HG03460 (cell line): ENCODE results near the gene DVL2.
"Not testable (repeated sequence)": the region's sequence is repeated elsewhere in the genome, so short reads cannot be mapped to it uniquely, and the experiment has no call there.

Experiments
- ATAC-seq: cut with Tn5 transposase; IDR thresholded peaks from one replicate; pipeline ENCODE4 v1.9.1; 2021; ENCODE audit not compliant: unreplicated experiment

Gene DVL2

DNA sequence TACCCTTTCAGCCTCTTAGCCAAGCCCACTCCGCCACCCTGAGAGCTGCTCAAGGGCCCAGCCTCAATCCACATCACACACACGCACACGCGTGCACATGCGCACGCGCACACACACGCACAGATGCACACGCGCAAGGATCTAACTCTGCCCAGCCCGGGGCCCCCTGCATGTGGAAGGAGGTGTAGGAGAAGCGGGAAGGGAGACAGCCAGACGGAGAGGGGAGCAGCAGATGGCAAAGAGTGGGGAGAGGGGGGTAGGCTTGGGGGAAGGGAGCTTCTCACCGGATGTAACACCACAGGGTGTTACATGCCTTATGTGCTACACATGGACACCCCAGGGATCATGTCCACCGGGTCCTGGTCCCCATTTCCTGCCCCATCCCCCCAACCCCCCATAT is 30.0 kb downstream of the DVL2 start:
- no peak for ATAC-seq

DNA sequence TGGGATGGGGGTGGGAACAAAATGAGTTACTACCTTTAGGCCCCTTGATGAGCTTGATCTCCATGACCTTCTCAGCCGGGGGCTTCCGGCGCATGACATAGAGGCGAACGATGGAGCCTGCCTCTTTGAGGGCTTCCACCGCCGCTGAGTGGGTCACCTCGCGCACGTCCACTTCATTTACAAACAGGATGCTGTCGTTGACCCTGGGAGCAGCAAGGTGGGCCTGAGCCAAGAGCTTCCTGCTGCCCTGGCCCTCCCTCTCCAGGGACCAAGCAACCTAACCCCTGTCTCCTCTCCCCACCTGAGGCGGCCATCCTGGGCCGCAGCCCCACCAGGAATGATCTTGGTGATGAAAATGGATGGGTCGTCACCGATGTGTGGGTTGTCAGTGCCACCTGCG is 30.9 kb downstream of the DVL2 start:
- ATAC-seq, result no peak

DNA sequence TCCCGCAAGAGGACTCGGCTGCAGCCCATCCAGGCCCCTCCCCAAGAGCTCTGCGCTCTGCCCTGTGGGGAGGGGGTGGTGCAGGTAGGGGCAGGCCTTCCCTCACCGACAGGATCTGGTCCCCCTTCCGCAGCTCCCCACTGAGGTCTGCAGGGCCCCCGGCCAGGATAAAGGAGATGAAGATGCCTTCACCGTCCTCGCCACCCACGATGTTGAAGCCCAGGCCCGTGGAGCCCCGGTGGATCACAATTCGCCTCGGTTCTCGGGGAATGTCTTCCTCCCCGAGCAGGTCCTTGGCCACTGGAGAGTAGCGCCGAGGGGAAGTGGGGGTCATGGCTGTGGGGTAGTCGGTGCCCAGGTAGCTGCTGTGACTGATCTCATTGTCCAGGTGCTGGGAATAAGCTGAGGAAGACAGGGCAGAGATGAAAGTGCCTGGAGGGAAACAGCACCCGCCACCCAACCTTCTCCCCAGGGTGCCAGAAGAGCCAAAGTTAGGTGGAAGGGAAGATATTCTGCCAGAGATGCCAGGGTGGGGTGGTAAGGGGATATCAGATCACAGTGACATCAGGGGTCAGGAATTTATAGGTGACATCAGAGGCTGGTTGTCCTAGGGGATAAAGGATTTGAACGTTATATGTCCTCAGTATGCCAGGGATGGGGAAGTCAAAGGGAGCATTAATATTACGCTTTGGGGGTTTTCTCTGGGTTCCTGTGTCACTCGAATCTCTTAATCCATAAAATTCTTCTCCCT is 37.5 kb downstream of the DVL2 start:
- ATAC-seq, result no peak

DNA sequence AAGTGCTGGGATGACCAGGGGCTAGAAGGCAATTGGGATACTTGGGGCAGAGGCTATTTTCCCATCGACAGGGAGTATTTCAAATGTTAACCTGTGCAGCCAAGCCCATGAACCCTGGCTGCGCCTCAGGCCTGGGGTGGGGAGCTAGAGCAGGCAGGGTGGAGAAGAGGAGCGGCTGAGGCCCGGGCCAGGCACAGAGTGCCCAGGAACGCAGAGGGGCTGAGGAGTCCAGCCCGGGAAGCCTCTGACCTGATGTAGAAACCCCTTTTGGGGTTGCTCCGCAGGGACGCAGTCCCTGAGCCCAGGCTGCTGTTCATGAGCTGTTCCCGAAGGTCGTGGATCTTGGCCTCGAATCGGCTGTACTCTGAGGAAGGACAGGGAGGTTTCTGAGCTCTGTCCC is 38.3 kb downstream of the DVL2 start:
- ATAC-seq, result no peak

DNA sequence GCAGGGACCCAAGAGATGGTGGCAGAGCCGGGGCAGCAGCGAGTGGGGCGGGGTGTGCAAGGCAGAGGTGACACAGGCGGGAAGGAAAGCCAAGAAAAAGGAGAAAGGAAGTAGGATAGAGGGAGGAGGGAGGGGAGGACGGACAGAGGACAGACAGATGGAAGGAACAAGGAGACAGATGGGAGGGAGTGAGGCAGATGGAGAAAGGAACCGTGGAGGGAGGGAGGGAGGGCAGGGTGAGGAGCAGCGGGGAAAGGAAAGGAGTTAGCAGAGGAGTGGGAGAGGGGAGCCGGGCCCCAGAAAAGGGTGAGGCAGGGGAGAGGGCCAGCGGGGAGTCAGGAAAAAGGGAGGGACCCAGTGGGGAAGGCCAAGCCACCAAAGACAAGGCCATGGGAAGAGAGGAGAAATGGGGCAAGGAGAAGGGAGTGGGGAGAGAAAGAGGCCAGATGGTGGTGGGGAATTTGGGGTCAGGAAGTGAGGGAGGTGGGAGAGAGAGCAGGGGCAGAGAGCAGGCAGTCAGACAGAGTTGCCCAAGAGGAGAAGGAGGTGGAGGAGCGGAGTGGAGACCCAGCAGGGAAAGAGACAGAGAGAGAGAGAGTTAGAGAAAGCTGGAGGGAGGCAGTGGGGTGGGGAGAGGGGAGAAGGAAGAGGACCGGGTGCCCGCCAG is 41.9 kb downstream of the DVL2 start:
- no peak for ATAC-seq

DNA sequence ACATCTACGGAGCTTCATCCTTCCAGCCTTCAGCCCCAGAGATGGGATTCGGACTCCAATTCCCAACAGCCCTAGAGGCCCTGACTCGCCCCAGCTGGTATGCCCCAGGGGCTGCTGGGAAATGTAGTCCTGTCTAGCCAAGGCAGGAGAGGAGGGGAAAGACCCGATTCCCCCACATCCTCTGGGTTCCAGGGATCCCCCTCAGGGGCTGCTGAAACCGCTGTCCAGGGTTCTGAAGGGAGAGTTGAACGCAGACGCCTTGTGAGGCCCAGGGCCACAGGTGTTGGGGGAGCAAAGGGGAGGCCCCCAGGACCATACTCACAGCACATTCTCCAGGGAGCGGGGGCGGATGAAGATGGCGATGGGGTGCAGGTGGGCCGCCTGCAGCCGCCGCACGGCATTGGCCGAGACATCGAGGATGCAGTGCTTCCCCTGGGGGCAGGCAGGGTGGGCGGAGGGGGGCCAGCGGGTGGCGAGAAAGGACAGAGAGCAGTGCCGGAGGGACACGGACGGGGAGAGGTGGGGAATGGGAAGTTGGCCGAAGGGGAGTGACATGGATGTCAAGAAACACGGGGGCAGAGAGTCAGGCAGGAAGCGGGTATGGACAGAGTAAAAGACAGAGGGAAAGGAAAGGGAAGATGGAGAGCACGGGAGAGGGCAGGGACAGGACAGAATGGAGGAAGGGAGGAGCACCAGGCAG is 42.6 kb downstream of the DVL2 start:
- ATAC-seq, result no peak

DNA sequence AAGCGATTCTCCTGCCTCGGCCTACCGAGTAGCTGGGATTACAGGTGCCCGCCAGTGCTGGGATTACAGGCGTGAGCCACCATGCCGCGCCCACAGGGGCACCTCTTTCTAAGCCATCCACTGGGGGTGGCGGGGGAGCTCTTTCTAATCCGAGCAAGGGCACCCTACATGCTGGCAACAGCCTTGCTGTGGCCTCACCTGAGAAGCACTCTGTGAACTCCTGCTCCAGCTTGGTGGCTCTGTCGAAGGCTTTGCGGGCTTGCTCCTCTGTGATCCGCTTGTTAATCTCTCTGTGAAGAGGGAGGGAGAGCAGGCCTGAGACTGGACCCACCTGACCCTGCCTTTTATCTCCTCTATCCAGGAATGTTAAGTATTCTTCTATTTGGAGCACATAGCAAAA is 43.2 kb downstream of the DVL2 start:
- no peak for ATAC-seq

DNA sequence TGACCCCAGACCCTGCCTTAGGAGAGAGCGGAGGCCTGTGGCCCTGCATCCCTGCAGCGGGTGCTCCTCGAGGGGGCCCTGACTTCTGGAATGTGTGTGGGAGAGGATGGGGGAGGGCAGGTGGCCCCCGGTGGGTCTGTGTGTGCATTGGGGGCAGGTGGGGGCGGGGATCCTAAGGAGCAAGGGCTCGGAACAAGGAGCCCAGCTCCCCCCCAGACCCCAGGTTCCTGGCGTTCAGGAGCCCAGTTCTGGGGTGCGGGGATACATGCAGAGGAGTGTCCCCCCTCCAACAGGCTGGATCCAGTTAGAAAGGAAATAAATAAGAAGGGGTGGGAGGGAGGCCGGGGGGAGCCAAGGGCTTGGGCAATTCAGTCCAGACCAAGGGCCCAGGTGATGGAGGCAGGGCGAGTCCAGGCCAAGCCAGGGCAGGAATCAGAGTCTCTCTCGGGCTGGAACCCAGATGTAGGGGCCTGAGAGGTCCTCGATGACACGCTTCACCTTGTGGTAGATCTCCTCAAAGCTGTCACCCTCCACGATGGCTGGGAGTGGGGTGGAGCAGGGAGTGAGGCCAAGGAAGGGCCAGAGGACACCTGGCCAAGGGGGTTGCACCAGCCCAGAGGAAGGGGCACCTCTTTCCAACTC is 43.9 kb downstream of the DVL2 start:
- no peak for ATAC-seq

DNA sequence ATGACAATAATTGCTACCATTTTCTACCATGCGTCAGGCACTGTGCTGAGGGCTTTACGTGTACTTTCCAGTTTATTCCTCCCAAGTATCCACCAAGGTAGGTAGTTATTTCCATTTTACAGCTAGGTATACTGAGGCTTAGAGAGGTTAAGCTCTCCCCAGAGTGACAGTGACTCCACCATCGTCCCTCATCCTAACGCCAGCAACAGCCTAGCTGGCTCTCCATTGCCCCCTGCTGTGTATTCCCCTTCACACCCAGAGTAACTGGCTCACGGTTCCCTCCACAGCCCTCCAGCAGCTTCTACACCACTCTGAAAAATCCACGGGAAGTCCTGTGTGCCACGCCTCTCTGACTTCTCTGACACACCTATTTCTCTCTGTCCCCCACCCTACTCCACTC is 48.1 kb downstream of the DVL2 start:
- ATAC-seq, result no peak

DNA sequence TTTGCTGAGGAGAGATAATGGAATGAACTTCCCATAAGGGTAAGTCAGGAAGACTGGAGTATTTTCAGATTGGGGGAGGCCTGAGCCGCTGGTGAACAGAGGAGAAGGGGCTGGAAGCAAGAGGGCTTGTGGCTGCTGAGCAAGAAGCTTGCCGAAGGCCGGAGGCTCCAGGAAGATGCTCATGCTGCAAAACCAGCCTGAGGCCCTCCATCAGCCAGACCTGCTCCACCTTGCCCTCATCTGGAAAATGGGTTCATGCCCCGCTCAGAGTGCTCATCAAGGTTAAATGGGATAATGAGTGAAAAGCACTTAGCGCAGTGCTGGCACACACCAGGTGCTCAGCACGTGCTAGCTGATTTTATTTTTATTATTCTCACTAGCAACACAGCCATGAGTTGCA is 49.7 kb downstream of the DVL2 start:
- ATAC-seq, result no peak

DNA sequence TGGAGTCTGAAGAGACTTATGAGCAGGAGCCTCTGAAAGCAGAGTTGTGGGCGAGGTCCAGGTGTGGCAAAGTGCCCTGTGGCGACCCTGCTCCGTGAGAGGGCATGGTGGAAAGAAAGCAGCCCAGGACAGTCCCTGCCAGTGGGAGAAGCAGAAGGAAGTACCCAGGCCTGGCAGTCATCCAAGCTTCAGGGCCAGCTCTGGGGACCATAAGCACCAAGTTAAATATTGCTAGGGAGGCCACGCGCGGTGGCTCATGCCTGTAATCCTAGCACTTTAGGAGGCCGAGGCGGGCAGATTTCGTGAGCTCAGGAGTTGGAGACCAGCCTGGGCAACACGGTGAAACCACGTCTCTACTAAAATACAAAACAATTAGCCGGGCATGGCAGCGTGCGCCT is 50.2 kb downstream of the DVL2 start:
- ATAC-seq, result no peak

DNA sequence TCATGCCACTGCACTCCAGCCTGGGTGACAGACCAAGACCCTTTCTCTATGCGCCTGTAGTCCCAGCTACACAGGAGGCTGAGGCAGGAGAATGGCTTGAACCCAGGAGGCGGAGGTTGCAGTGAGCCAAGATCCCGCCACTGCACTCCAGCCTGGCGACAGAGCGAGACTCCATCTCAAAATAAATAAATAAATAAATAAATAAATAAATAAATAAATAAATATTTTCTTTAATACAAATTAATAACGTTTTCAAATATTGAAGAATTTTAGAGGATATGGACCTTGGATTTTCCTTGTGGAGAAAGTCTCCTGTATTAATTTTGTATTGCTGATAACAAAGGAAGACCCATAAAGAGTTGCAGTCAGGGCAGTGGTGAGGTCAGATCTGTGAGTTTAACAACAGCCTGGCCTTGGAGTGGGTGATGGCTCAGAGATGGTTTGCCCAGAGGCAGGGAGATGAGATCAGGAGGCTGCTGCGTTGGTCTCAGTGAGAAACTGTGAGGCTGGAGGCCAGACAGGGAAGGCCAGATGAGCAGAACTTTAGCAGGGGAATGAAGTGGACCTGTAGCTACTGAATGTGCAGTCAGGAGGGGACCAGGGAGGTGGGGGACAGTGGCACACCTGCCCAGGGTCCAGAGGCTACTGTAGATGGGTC is 50.8 kb downstream of the DVL2 start:
- ATAC-seq, result no peak

DNA sequence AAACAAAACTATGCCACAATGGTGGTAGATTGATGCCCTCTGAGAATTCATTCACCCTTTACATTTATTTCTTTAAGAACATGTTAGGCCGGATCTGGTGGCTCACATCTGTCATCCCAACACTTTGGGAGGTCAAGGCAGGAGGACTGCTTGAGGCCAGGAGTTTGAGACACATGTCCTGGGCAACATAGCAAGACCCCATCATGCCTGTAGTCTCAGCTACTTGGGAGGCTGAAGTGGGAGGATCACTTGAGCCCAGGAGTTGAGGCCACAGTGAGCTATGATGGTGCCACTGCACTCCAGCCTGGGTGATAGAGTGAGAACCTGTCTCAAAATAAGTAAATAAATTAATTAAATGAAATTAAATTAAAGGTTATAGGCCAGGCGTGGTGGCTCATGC is 52.2 kb downstream of the DVL2 start:
- ATAC-seq, result not testable (repeated sequence)

DNA sequence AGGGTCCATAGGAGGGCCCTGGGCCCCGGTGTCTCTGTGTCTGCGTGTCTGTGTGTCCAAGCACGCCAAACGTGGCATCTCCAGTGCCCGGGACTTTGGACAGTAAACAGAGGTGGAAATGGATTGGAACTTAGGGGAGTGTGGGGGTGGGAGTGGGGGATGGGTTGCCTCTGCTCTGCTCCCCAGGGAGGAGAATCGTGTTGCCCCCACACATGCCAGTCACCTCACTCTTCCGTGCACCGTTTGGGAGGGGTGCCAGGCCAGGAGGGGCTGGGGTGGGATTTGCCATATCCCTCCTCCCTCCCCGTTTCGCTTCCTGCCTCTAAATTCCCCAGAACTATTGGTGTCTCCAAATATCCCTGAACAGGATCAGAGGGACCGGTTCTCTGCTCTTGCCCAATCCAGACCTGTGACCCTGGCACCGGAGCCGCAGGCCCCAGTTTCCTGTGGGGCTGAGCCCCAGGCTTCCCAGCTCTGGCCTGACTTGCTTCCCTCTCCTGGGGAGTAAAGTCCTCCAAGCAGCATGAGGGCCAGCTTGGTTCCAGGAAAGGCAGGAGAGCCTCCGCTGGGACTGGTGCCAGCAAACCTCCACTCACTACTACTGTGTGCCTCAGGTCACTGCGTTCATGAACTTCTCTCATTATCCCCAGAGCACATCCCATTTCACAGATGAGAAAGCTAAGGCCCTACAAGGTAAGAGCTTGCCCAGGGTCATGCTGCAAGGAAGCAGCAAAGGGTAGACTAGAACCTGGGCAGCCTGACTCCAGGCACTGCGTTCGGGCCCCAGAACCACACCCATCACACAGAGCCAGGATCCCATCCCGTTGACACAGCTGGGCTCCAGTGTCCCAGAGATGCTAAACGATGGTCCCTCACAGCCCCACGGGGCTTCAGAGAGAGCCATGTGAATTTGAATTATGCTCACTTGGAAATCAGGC is 54.7 kb downstream of the DVL2 start, which contains the start of gene ASGR1:
ASGR1 (minus strand) TSS at position 54 of the 938 bp plus-strand sequence. CDS start 807 bp downstream, outside the sequence.
- ATAC-seq, result no peak

DNA sequence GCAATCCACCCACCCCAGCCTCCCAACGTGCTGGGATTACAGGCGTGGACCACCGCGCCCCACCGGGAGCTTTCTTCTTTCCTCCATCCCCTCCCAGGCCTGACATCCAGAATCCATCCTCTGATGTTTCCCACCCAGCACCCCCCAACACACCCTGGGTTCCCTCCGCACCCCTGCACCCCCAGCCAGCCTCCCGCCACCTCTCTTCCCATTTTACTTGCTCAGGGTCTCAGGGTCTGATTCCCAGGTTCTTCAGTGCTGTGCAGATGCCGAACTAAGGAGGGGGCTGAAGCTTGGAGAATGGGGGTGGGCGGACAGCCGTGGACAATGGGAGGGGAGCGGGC is 55.4 kb downstream of the DVL2 start:
- no peak for ATAC-seq

DNA sequence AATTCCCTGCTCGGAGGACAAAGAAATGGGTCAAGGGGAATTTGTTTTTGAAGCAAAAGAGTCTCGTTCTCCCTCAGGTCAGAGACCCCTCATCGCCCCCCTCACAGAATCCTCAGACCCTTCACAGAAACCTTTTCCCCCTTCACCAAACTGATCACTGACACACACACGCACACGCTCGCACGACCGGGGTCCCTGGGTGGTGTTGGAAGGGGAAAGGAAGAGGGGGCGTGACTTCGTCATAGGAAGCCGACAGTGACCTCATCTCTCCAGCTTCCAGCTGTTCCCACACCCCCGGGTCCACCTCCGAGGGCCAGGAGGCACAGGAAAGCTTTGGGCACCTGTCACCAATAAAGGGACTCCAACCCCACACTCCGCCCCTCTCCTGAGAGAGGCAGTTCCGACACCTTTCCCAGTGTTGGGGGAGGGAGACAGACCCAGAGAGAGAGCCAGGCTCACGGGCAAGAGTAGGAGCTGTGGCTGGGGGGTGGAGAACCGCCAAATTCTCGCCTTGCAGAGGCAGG is 56.3 kb downstream of the DVL2 start:
- no peak for ATAC-seq

DNA sequence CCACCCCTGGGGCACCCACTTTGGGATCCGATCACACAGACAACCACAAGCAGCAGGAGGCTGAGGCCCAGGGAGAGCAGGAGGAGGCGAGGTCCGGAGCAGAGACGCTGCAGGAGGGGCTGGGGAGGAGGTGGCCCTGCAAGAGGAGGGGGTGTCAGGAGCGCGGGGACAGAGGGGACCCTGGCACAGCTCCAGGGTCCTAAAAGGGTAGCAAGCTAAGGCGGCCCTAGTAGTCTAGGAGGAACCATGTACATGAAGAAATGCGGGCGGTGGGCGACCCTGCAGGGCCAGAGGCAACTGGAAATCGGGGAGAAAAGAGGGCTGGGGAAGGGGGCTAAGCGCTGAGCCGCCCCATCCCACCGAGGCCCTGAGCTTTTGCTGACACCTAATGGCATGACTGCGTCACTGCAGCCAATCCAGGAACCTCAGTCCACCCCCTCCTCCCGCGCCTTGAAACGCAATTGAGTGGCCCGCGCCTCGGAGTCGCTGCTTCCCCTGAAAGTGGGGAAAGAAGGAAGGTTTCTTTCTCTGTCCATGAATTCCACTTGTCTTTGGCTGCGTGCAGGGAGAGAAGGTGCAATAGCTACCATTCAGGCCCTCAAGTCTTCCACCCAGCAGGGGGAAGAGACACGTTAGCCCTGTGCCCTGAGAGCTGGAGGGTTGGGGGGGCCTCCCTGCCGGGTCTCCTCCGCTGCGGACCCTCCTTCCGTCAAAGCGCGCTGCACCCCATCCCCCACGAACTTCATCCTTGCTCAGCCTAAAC is 56.9 kb downstream of the DVL2 start:
- no peak for ATAC-seq

DNA sequence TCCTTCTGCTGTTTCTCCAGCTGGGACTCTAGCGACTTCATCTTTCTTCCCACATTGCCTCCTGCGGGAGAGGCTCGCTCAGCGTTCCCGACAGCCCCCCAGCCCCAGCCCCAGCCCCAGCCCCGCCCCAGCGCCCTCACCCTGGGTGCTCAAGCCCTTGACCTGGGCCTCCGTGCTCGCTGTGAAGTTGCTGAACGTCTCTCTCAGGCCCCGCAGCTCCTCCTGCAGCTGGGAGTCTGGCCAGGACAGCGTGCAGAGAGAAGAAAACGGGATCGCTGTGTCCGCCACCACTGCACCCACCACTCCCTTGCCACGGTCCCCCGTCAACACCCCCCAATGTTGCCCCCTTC is 57.5 kb downstream of the DVL2 start:
- ATAC-seq, result no peak

DNA sequence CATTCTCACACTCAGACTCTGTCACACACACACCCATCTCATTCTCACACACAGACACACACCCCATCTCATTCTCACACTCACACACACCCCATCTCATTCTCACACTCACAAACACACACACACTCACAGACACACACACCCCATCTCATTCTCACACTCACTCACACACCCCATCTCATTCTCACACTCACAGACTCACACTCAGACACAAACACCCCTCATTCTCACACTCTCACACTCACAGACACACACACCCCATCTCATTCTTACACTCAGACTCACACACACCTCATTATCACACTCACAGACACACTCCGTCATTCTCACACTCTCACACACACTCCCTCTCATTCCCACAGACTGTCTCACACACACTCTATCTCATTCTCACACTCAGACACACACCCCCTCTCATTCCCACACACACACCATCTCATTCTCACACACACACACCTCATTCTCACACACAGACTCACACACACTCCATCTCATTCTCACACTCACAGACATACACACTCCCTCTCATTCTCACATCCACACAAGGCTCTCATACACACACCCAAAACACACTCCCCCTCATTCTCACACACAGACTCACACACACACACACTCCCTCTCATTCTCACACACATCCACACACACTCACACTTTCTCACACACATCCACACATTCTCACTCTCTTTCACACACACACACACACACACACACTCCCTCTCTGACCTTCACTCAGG is 58.0 kb downstream of the DVL2 start:
- no peak for ATAC-seq
